HG03064 (cell line): Measurements from ENCODE around the gene EID2B.

Experiments used
- ATAC-seq: cut with Tn5 transposase; IDR thresholded peaks from one replicate; pipeline ENCODE4 v1.9.1; 2021; ENCODE audit warnings: low read depth; ENCODE audit not compliant: unreplicated experiment

The EID2B gene

GRCh38 chr19:39533003-39533512 is 406 bp upstream of the EID2B start:
- ATAC-seq = peak; percentile 11

- no peak for ATAC-seq
These were observed 819 bp downstream of the EID2B start for GRCh38 chr19:39531834-39532232.

- no peak for ATAC-seq
These were observed 7.4 kb downstream of the EID2B start for GRCh38 chr19:39525205-39525604.

- ATAC-seq = no peak
These were observed 8.2 kb downstream of the EID2B start for GRCh38 chr19:39524495-39524894.

GRCh38 chr19:39520541-39521484 is 11.8 kb downstream of the EID2B start:
- no peak for ATAC-seq

- no peak for ATAC-seq
These were observed 13.7 kb downstream of the EID2B start for GRCh38 chr19:39518975-39519374.

GRCh38 chr19:39518458-39518857 is 14.2 kb downstream of the EID2B start:
- ATAC-seq = no peak

- no peak for ATAC-seq
These were observed 15.2 kb downstream of the EID2B start for GRCh38 chr19:39517432-39517831.

GRCh38 chr19:39516270-39516669 is 16.4 kb downstream of the EID2B start:
- no peak for ATAC-seq

GRCh38 chr19:39515551-39516191 is 17.0 kb downstream of the EID2B start:
- ATAC-seq = no peak

- no peak for ATAC-seq
These were observed 17.7 kb downstream of the EID2B start, which contains the start of gene SELENOV for GRCh38 chr19:39514840-39515550. Gene SELENOV (plus strand): TSS chr19:39515139. CDS start chr19:39515213, 74 bp downstream.

GRCh38 chr19:39512988-39513387 is 19.7 kb downstream of the EID2B start:
- ATAC-seq = no peak

GRCh38 chr19:39509233-39509632 is 23.4 kb downstream of the EID2B start:
- ATAC-seq = no peak

GRCh38 chr19:39508629-39509028 is 24.0 kb downstream of the EID2B start:
- ATAC-seq = no peak

- no peak for ATAC-seq
These were observed 24.8 kb downstream of the EID2B start for GRCh38 chr19:39507715-39508364.

GRCh38 chr19:39506944-39507714 is 25.5 kb downstream of the EID2B start:
- ATAC-seq = no peak

- no peak for ATAC-seq
These were observed 26.1 kb downstream of the EID2B start for GRCh38 chr19:39506598-39506943.

- no peak for ATAC-seq
These were observed 29.8 kb downstream of the EID2B start for GRCh38 chr19:39502640-39503417.

- no peak for ATAC-seq
These were observed 31.3 kb downstream of the EID2B start for GRCh38 chr19:39501340-39501739.
